T-helper 2 cell treated with Interferon-gamma antibody and Interleukin-4, amounts not matched to agents 100 ng/mL and 5 ng/mL, for 36 hours (primary cell): ENCODE results near the gene PCP2. TPM values are rescaled to one million over a fixed set of nuclear protein-coding genes. Genes with fewer than 3 reads are reported as not detected.

Experiments used
- intact Hi-C: fragments of 100-400 bp; cut with micrococcal nuclease; formaldehyde crosslinking; loops from one replicate; pipeline ENCODE4 v1.15.1; 2023
- total RNA-seq: library from RNA; stranded (reverse); gene quantifications from 2 replicates; pipeline ENCODE4 v1.2.3, GENCODE V29; 2022

Gene PCP2
- total RNA-seq: 0.82 and 2.0 TPM in 2 replicates

GRCh38 chr19:7633698-7634097 lies at the start of gene PCP2:
TSS of gene PCP2 (minus strand) at chr19:7633719. CDS start at chr19:7633457, 262 bp downstream.
- intact Hi-C loops: no loop called here

DNA sequence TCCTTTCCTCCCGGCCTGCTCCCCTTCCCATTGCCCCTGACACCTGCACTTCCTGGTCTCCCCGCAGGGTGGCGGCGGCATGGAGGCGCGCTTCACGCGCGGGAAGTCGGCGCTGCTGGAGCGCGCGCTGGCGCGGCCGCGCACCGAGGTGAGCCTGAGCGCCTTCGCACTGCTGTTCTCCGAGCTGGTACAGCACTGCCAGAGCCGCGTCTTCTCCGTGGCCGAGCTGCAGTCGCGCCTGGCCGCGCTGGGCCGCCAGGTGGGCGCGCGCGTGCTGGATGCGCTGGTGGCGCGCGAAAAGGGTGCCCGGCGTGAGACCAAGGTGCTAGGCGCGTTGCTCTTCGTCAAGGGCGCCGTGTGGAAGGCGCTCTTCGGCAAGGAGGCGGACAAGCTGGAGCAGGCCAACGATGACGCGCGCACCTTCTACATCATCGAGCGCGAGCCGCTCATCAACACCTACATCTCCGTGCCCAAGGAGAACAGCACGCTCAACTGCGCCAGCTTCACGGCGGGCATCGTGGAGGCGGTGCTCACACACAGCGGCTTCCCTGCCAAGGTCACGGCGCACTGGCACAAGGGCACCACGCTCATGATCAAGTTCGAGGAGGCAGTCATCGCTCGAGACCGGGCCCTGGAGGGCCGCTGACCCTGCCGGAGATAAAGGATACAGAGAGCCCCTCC lies 48.8 kb upstream of the PCP2 start:
- intact Hi-C loops: no loop called here

GRCh38 chr19:7681340-7682174 lies 48.0 kb upstream of the PCP2 start:
- intact Hi-C loops: loop anchor here (1.0 kb wide), 3 partner anchors 29 to 118 kb away; no protein-coding TSS in a partner anchor

DNA sequence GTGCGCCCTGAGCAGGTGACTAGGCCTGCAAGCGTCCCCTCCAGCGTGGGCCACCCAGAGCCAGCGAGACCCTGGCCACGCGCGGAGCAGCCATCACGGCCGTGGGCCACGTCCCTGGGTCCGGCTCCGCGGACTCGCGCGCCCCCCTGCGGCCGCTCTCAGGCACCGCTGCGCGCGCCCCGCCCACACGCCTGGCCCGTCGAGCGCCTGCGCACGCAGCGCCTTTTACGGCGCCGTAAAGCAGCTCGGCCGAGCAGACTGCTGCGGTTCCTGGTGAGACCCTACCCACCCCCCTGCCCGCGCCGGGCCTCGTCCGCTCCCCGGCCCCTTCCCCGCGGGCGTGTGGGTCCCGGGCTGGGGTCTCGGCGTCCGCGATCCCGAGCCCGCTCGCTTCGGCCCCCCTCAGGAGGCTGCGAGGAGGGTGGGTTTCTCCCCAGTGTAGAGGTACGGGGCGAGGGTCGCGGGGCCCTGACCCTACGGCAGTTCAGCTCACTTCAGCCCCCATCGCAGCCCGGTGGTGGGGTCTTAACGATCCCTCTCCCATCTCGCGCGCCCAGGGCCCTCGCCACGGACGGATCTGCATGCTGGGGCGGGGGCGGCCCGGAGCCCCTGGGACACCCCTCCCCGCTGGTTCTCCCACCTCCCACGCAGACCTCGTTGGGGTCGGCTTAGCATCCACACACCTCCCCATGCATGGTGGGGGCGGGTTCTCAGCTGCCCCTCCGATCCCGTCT lies 47.3 kb upstream of the PCP2 start, which contains the start of gene TRAPPC5:
Gene TRAPPC5 (plus strand): TSS at position 228 of the 734 bp plus-strand sequence. CDS start 1,421 bp downstream, outside the sequence.
- intact Hi-C loops: loop anchor here (1.0 kb wide), 3 partner anchors 28 to 119 kb away; no protein-coding TSS in a partner anchor

- intact Hi-C loops: no loop called here
These were observed 46.5 kb upstream of the PCP2 start for GRCh38 chr19:7679771-7680605.

- intact Hi-C loops: no loop called here
These were observed 45.6 kb upstream of the PCP2 start for GRCh38 chr19:7678971-7679751.

GRCh38 chr19:7677669-7678311 lies 44.3 kb upstream of the PCP2 start:
- intact Hi-C loops: no loop called here

GRCh38 chr19:7676854-7677253 lies 43.3 kb upstream of the PCP2 start, which contains the start of gene MCEMP1:
TSS of gene MCEMP1 (plus strand) at chr19:7677090. CDS start at chr19:7677121, 31 bp downstream.
- intact Hi-C loops: no loop called here

GRCh38 chr19:7676376-7676775 lies 42.9 kb upstream of the PCP2 start:
- intact Hi-C loops: no loop called here

DNA sequence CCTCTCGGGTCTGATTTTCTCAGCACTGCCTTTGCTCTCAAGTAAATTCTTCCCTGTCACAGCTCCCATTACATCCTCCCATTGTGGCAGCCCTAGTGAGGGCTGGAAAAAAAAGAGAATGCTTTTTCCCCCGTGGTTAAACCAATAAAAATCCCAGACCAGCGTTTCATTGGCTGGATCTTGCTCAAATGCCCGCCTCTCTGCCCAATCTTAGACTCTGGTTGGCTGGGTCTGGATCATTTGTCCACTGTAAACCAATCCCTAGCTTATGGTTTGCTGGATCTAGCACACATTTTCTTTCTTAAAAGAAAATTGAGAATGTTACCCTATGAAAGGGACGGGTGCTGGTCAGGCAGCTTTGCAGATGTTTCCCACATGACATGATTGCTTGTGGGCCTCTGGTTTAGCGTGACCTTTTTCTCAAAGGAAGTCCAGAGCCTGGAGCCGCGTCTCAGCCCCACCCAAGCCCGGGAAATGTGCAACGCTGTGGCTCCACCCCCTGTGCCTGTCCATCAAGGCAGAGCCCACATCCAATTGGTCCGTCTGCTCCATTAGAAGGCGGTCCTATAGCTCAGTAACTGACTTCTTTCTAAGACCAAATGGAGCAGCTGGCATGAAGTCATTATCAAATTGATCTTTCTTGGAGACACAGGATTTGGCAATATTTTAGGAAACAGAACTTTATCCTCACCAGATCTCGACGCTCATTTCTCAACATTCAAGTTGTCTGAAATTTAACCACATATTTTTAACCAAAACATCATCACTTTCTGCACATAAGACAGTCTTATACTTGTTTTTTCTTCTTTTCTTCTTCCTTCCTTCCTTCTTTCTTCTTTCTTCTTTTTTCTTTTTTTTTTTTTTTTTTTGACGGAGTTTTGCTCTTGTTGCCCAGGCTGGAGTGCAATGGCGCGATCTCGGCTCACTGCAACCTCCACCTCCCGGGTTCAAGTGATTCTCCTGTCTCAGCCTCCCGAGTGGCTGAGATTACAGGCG lies 40.8 kb upstream of the PCP2 start:
- intact Hi-C loops: no loop called here

GRCh38 chr19:7672522-7672921 lies 39.0 kb upstream of the PCP2 start:
- intact Hi-C loops: no loop called here

DNA sequence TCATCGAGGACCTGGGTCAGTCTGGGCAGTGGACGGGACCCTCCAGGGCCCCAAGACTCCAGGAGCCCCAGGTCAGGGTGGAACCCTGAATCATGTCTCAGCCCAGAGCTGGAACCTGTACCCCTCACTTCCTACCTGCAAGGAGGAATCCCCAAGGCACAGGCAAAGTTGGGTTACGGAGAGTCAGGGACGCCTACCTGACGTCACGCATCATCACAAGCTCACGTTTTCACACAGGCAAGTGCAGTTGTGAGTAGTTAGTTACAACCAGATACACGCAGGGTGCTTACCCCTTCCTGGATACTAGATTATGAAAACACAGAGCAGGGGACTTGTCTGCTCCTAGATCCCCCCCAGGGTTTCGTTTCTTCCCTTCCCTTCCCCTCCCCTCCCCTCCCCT lies 37.3 kb upstream of the PCP2 start:
- intact Hi-C loops: no loop called here

DNA sequence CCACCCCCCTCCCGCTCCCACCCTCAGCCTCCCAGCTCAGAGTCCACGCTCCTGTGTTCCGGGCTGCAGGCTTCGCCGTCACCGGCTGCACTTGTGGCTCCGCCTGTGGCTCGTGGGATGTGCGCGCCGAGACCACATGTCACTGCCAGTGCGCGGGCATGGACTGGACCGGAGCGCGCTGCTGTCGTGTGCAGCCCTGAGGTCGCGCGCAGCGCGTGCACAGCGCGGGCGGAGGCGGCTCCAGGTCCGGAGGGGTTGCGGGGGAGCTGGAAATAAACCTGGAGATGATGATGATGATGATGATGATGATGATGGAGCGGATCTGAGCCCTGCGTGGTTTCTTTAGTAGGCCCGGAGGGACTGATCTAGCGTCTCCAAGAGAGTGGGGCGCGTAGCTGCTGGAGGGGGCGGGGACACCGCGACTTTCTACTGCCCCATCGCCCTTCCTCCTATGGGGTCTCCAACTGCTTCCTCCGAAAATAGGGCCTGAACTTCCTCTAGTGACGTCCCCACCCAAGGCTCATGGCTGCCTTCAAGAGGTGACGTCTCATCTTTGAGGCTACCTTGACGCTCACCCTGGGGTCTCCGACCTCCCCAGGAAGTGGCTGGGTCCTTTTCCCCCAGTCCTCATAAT lies 36.7 kb upstream of the PCP2 start:
- intact Hi-C loops: no loop called here

DNA sequence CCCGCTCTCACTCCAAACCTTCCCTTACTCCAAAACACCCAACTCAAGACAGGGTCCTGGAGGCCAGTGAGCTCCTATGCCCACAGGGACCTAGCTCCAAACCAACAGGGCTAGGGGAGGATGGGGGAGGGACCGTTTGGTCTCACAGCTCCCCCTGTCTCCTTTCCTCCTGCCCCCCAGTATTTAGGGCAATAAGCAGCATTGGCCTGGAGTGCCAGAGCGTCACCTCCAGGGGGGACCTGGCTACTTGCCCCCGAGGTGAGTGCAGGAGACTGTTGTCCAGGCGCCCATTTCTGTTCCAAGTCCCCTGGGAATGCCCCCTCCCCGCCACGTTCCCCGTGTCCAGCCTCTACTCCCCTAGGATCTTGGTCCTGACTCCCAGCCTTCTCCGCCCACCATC lies 36.1 kb upstream of the PCP2 start:
- intact Hi-C loops: no loop called here

GRCh38 chr19:7668842-7669241 lies 35.3 kb upstream of the PCP2 start, which contains the start of gene RETN:
TSS of gene RETN (plus strand) at chr19:7669049. CDS start at chr19:7669327, 278 bp downstream.
- intact Hi-C loops: no loop called here

- intact Hi-C loops: no loop called here
These were observed 31.6 kb upstream of the PCP2 start for GRCh38 chr19:7665076-7665475.

- intact Hi-C loops: no loop called here
These were observed 30.2 kb upstream of the PCP2 start for GRCh38 chr19:7663706-7664105.

GRCh38 chr19:7662657-7663056 lies 29.1 kb upstream of the PCP2 start:
- intact Hi-C loops: no loop called here
